Measurements from ENCODE around the gene P2RY11.

GRCh38 chr19:10093295-10094186 lies 18.0 kb upstream of the P2RY11 start:
- TF ChIP-seq EZH2phosphoT487 (IDR thresholded peaks at IDR 0.05; ENCODE audit: borderline replicate concordance, low read depth, low read length) (no peak), CTCF (conservative IDR thresholded peaks at IDR 0.05; ENCODE audit: low read length) (no peak)

Measured in OCI-LY7 (cell line).